Stromal cell of bone marrow (primary cell): ENCODE data around the gene SDK2.

ENCODE experiments used
- DNase-seq: peaks from one replicate; pipeline ENCODE4 v3.0.0-alpha.2; 2012; ENCODE audit warnings: low read depth

The SDK2 gene

DNA sequence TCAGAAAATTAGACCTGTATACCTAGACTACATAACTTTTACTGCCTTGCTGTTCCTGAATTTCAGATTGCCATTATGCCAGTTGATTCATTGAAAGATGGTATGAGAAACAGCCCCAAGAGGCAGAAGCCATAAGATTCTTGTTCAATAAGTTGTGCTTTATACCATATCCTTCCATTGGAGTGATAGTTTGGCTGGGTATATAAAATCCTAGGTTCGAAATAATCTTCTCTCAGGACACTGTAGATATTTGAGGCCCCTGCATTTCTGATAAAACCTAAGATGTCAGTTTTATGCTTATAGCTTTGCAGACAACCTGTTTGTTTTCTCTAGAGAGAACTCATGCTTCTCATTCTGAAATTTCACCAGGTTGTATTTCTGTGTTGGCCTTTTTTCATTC is 9.6 kb upstream of the SDK2 start:
- DNase-seq: no peak

DNA sequence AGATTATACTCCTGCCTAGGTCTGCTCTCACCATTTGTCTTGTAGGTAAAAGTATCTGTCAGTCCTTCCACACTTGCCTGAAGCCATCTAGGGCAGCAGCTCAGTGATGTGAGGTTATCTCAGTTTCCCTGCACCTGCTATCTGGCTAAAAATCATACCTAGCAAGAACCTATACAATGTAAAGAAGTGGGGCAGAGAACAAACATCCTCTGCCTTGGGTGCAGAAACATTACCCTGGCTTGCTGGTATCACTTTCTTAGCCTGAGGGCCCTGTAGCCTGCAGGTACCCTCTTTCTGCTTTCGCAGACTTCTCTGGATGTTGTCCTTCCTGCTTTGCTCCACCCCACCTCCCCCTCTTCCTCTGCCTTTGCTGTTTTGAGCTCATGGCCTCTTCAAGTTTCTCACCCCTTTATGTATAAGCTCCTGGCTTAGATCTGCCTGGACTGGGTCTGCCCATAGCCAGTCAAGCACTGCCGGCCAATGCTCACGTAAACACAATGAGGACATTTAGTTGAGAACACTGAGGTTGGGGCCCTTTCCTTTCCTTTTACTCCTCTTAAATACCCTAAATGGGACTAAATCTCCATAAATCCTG is 8.7 kb upstream of the SDK2 start:
- DNase-seq: no peak

DNA sequence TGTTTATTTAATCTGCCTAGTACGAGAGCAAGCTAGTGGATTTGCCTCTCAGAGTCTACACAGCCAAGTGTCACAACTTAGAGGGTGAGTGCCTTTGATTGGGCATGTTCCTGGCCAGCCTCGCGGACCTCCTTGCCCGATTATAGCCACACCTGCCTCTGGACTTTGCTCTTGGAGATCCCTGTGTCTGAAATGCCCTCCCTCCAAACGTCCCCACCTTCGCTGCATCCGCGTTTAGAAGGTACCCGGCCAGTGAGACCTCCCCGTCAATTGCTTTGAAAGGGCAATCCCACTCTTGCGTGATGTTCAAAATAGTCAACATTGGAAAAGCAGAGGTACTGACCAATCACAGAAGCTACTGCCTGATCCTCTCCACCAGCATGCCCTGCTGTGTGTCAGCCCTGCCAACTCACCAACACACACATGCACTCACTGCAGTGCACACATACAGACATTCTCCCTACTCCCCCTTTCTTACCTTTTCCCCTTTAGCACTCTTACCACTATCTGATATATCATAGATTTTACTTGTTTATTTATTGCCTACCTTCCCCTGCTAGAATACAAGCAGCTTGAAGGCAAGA is 6.5 kb upstream of the SDK2 start:
- DNase-seq: no peak

DNA sequence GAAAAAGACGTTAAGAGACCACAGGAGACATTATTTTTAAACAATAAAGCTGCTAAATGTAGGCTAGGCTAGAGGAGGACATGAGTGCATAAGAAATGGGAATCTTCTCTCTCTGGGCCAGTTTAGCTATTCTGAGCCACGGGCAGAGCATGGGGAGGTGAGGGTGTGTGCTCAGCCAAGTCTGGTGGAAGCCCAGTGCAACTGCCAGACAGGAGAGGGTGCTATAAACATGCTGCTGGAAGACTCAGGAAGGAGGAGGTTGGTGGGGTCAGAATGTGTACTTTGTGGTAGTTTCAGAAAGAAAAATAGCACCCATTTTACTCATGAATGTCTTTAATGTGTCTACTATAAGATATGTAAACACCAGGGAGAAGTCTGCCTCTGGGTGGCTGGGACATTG is 5.9 kb upstream of the SDK2 start:
- no peak for DNase-seq

DNA sequence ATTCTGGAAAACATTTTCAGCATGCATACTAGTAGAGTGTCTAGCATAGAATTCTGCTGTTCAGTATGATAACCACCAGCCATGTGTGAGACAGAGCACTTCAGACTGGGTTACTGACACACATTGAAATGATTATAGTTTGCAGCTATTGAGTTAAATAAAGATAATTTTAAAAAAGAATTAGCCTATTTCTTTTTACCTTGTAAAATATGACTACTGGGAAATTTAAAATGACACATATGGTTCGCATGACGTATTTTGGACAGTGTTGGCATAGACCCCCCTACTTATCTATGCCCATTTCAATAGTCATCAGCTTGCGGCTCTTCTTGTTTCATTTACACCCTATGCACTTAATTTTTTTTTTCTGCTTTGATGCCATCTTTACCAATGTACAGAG is 4.7 kb upstream of the SDK2 start:
- no peak for DNase-seq

DNA sequence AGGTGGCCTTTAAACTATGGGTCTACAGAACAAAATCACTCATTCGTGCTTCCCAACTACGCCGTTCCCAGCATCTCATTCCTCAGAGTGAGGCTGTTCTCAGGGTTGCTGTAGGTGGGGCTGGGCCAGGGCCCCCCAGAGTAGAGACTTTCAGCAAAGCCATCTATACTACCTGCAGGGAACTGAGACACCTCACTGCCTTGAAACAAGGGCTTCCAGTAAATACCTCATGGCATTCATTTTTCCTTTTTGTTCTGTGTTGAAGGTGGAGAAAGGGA is 4.2 kb upstream of the SDK2 start:
- no peak for DNase-seq

DNA sequence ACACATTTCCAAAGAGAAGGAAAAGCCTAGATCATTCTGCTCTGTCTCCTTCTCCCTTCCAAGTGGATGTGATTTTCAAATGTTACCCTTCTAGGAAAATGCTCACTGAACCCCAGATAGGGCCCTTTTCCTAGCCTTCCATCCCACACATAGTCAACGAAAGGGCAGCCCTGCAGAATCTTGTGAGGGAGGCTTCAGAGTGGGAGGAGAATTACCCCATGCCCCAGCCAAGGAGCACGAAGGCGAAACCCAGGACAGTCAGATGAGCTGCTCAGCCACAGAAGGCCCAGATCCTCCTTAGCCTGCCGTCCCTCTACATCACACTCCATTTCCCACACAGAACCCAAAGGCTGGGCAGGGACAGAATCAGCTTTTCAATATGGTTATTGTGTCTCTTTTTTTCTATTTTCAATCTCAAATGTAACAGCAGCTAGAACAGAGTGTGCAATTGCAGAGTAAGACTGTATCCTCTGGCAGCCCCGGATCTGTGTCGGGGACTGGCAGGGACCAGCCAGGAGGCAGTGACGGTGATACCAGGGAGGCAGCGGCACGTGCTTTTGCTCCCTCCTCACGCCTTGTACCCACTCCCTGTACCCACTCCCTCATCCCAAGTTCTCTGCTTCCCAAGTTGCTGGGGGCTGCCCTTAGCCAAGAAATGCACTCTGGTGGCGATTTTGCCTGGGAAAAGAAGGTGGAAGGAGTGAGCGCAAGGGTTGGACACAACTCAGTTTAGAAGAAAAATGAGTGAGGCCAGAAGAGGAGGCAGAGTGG is 3.7 kb upstream of the SDK2 start:
- DNase-seq: no peak

DNA sequence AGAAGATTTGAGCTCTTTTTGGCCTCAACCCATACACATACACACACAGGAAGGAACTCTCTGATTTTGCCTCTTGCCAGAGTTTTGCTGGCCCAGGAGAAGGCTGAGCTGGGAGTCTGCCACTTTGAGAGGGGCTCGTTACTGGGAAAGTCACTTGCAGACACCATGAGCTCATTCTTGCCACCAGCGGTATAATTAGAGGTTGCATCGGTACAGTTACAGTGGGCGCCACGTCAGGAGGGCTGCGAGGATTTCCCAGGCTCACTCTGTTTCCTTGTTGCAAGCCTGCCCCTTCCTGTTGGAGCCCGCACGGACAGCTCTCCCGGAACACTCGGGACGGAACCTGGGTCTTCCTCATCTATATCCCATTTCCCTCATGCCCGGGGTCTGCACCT is 3.1 kb upstream of the SDK2 start:
- DNase-seq: no peak

DNA sequence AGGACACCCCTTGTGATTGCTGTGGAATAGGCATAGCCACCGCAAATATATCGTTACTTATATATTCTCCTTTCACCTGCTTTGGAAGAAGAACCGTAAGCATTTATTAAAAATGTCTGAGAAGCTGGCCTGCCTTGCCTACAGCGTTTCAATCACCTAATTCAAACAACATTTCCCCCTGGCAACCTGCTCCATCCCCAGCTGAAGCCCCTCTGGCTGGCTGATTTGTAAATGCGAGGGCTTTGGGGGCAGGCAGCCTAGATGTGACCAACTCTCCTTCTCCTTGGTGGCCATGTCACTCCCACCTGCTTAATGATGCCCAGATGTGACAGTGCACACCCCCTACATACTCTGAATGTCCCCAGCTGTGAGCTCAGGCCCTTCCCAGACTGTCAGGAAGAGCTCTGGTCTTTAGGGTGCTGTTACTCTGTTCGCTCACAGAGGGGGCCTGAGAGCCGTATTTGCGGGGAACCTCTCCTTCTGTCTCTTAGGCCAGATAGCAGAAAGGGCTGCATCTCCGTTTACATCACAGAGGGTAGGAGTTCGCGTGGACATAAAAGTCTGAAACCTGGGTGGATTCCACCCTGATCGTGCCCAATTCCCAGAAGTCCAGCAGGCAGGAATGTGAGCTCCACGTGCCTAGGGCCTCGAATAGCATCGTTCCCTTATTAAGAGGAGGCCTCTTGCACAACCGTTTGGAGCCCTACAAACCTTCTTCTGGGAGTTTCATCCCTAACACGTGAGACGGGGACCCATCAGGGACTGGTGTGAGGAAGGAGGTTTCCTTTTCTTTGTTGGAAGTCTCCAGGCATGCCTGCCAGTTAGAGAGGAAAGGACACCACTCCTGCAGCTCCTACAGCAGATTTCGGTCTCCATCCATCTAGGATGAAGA is 2.4 kb upstream of the SDK2 start:
- no peak for DNase-seq

DNA sequence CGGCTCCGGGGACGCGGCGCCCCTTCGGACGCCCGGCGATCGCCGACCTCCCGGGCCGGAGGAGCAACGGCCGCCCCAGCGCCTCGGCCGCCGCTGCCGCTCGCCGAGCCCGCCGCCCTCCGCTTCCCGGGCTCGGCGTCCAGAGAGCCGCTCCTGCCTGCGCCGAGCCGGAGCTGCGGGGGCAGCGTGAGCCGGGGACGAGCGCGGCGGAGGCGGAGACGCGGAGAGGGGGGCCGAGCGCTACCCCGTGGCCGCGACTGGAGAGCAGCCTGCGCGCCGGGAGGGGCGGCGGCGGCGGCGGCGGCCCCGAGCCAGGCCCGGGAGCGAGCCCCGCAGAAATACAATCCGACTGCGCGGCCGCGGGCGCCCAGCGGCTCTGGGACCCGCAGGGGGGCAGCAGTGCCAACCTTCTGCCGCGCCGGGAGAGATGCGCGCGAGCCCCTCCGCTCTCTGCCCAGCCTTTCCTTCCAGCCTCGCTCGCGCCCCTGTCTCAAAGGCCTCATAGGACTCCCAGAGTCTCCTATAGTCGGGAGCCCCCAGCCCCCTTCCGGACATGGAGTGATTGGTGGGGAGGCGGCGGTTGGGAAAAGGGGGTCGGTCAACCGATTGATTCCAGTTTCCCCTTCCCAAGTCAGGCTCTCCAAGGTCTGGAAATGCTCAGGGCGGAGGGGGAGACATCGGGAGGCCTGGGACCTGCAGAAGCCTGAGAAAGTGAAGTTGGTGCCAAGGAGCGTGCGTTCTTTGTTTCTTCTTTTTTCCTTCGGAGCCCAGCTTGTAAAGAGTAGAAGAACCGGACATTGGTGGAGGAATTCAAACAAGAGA is 1.0 kb upstream of the SDK2 start:
- DNase-seq: no peak

DNA sequence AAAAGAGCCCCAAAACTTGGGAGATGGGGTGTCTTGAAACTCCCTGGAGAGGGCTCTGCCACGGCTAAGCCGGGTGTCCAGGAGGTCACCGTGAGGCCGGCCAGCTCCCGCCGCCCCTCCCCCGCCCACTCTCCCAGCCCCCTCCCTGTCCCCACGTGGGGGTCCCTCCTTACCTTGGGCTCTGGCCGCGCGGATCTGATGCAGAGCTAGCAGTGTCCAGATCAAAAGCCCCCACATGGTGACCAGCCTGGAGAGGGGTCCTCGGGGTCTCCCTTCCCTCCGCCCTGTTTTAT is 447 bp downstream of the SDK2 start:
- no peak for DNase-seq

DNA sequence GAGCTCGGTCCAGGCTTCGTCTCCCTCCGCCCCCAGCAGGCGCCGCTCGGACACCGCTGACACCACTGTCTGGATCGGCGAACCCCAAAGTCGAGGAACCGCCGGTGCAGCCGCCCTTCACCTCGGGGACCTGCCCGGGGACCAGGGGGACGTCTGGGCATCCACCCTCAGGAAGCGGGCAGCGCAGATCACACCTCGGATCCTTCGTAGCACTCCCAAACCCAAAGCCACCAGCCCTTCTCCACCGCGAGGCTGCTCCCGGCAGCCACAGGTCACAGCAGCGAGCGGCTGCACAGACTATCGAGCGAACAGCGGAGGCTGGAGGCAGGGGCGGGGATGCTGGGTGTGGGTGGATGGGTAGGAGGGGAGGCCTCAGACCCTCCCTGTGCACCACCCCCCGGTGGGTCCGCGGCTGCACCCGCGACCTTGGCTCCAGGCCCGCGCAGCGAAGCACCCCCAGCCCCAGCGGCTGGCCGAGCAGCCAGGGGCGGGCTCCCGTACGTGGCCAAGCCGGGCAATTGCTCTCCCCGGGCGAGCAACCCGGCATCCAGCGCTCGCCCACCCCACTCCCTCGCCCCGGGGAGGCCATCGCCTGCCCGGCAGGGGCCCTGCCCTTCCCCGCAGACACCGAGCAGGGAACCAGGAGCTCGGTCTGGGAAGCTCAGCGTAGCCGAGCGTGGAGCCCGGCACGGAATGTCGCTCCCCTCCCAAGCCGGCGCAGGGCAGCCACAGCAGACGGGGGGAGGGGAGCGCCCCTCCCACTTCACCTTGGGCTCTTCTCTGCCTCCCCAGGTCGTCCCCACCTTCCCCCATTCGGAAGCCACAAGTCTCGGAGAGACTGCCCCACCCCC is 1.0 kb downstream of the SDK2 start:
- DNase-seq: no peak

DNA sequence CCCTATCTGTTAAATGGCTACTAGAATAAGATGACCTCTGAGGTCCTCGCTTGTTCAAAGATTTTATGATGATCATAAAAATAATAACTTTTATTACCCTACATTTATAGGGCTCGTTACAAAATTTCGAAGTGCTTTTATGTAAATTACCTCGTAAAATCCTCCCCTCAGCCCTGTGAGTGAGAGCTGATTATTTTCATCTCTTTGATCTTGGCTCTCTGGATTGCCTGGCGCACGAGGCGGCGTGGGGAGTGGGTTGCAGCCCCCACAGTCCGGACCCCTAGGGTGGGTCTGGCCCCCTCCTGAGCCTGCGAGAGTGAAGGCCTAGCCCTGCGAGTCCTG is 1.6 kb downstream of the SDK2 start:
- DNase-seq: no peak

DNA sequence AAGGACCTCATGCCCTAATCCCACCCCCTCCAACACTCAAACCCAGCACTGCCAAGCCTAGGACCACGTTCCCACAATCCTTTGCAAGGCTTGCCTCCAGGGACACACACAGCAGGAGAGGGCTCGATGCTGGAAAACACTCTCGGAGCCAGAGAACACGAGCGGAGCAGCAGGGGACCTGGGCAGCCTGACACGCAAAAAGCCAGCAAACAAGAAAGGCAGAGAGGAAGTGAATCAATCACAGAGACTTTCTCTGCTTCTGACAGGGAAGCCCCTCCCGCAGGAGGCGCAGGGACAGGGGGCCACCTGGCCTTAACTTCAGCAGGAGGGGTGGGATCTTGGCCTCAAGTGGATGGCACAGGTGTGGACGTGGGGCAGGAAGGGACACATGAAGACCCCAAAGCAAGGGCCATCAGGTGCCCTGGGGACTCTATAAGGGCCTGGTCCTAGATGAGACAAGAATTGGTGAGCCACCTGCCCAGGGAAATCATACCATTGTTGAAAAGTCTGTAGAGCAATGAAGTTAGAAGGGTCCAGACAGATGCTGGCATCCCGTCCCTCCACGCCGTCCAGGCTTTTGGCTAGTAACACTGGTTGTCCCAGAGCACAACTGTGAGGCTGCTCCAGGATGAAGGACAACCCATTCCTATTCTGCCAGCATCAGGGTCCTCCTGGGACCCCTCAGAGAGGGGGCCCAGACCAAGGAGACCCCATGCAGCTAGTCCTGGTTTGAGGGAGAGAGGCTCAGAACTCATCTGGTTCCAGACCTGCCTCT is 2.2 kb downstream of the SDK2 start:
- no peak for DNase-seq

DNA sequence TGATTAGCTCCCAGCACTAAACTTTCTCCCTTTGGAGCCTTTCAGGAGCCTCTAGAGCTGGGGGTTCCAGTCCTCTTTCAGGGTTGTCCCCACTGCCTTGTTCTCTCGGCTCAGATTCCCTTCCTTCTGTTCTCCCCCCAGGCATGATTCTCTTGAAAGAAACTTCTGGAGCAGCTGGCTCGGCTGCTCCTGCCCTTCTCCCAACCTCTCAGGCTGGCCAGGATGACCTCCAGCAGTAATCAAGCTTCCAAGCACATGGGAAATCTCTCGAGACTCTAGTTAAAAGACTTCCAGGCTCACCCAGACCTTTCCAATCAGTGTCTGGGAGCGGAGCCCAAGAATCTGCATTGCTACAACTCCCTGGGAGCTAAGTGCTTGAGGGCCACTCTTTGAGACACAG is 3.6 kb downstream of the SDK2 start:
- no peak for DNase-seq

DNA sequence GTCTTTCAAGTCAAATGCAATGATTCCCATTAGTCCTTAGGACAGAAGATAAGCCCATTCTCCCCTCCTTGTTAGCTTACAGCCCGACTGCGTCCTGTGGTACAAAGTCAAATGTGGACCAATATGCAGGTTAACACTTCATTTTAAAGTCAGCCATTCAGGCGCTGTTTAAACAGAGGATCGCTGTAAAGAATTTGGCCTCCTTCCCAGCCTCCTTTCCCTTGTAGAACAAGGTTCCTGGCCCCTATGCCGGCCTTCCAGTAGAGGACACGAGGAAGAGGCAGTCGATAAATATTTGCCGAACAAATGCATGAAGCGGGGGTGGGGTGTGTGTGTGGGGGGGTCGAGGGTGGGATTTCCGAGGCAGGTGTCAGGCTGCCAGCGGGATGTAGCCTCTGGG is 4.3 kb downstream of the SDK2 start:
- DNase-seq: no peak

DNA sequence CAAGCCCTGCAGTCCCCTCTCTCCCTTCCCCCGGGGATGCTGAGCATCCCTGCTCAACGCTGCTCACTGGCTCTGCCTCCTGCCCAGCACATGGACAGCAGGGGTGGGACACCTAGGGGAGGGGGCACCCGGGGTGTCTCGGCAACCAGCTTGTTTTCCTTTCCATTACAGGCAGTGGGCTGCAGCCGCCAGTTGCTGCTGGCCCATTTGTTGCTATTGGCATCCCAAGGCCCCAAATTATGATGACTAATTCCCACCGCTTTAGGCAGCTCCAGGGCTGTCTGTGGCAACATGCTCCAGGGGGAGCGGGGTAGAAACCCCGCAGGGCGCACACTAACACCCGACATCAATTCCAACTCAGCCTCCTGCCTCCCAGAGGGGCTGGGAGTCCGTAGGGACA is 4.9 kb downstream of the SDK2 start:
- peak; percentile 26 for DNase-seq

DNA sequence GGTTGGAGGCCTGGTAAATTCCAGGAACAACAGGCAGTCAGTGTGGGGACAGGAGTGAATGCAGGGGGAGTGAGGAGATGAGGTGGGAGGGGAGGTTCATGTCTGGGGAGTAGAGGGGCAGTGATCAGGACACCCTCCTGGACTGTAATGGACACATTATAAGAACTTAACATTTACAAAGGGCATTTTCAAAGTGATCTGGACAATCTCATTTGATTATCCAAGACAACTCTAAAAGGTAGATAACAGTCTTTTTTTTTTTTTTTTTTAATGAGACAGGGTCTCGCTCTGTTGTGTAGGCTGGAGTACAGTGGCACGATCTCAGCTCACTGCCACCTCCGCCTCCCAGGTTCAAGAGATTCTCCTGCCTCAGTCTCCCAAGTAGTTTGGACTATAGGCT is 5.7 kb downstream of the SDK2 start:
- no peak for DNase-seq

DNA sequence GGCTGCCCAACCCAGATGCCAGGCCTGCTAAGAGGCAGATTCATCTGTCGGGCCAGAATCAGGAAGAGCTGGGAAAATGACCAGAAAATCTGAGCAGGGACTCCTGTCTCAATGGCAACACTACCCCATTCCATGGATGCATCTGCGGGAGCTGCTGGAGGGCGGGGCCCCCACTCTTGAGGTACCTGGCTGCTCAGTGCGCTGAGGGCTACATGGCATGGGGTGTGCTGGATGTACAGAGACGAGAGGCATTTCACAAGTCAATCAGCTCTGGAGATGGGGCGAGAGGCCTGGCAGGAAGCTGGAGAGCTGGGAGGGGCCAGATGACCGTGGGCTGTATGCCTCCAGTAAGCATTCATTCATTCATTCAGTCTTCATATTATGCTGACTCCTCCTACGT is 6.4 kb downstream of the SDK2 start:
- no peak for DNase-seq

DNA sequence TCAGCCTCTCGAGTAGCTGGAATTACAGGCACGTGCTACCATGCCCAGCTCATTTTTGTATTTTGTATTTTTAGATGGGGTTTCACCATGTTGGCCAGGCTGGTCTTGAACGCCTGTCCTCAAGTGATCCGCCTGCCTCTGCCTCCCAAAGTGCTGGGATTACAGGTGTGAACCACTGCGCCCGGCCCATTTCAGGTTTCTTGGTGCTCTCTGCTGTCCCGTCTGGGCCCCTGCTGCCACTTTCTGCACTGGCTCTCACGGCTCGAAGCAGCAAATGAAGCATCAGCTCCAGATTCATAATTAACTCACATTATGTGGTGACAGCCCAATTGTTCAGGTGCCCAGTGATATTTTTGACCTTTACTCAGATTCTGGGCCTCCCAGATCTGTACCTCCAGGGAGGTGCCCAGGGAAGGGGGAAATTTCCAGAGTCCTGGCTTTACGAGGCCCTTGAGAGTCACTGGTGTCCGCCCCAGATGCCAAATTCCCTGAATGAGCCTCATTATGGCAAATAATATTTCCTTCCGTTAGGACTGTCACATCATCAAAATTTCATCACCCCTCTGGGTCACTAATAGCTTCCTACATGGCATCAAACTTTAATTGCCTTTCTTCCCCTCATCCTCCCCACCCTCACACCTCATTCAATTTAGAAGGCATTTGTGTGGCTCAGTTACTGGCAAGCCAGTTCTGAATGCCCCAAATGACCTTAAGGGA is 9.0 kb downstream of the SDK2 start:
- no peak for DNase-seq
